GM12873 (cell line): ENCODE results near the gene ACADVL.

Source experiments
- CTCF ChIP-seq: IDR thresholded peaks from 2 replicates; pipeline ENCODE4 v1.5.1; 2012; ENCODE audit warnings: low read depth, mild to moderate bottlenecking, moderate library complexity, low read length, control low read depth; ENCODE audit not compliant: insufficient read depth; ENCODE audit errors: missing control alignments

The ACADVL gene

DNA sequence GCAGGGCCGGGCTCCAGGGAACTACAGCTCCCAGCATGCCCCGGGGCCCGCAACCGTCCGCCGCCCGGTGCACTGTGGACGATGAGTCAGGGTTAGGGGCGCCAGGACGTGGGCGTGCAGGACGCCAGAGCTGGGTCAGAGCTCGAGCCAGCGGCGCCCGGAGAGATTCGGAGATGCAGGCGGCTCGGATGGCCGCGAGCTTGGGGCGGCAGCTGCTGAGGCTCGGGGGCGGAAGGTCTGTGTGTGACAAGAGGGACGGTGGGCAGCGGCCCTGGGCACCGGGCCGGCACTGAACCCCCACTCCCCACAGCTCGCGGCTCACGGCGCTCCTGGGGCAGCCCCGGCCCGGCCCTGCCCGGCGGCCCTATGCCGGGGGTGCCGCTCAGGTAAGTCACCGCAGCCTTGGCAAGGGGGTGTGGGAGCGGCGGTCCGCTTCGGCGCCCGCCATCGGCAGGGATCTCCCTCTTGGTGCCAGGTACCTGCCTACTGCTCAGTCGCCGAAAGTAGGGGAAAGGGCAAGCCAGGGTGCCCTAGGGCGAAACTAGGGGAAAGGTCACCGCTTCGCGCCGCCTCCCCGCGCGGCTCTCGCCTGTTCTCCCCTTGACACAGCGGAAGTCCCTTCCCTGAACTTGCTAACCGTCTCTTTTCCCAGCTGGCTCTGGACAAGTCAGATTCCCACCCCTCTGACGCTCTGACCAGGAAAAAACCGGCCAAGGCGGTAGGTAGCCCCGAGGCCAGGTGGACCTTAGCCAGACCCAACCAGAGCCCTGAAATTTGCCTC lies at the start of gene ACADVL, which contains the start of gene DLG4:
ACADVL (plus strand) TSS at position 127 of the 781 bp plus-strand sequence; CDS start at position 174, 47 bp downstream.
DLG4 (minus strand) TSS at position 25 of the 781 bp plus-strand sequence.
- no peak for TF ChIP-seq CTCF

DNA sequence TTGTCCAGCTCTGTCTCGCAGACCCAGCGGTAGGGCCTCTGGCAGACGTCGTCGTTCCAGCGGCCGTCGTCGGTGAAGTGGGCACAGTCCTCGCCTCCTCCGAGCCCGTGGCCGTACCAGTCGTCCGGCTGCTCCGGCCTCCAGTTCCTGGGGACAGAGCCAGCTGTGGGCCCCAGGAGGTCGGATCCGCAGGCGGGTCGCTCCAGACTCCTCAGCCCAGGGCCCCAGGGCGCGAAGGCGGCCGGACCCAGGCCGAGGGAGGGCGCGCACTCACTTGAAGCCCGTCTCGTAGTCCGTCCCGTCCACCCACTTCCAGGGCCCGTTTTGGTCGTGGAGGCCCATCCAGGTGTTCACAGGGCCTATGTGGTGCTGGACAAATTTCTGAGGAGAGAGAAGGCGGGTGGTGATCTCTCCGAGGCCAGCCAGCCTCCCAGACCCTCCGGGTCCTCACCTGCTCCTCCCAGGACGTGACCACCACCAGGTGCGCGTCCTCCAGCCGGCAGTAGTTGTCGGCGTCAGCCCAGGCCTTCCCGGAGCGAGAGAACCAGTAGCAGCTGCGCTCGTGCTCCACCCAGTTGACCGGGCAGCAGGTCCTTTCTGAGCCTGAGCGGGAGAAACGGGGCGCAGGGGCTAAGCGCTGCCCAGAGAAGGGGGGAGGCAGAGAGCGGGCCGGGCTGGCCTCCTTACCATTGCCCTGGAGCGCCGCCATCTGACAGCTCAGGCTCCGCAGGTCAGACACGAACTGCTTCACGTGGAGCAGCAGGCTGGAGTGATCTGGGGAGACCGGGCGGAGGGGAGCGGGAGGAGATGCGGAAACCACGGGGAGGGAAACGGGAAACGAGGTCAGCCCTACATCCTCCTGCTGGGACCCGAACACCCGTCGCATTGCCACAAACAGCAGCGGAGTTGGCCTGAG lies 45.8 kb upstream of the ACADVL start:
- peak; percentile 16 for TF ChIP-seq CTCF

- TF ChIP-seq CTCF, result no peak
Measured at GRCh38 chr17:7174603-7175326, 45.0 kb upstream of the ACADVL start.

DNA sequence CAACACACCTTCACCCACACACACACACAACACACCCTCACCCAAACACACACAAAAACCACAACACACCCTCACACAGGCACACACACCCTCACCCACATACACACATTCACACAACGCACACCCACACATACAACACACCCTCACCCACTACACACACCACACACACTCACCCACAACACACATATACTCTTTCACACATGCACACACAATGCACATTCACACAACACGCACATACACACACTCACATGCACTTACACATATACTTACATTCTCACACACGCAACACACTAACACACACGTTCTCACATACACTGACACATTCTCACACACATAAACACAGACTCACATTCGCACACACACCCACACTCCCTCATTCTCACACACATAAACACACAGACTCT lies 44.4 kb upstream of the ACADVL start:
- TF ChIP-seq CTCF, result no peak

DNA sequence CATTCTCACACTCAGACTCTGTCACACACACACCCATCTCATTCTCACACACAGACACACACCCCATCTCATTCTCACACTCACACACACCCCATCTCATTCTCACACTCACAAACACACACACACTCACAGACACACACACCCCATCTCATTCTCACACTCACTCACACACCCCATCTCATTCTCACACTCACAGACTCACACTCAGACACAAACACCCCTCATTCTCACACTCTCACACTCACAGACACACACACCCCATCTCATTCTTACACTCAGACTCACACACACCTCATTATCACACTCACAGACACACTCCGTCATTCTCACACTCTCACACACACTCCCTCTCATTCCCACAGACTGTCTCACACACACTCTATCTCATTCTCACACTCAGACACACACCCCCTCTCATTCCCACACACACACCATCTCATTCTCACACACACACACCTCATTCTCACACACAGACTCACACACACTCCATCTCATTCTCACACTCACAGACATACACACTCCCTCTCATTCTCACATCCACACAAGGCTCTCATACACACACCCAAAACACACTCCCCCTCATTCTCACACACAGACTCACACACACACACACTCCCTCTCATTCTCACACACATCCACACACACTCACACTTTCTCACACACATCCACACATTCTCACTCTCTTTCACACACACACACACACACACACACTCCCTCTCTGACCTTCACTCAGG lies 43.5 kb upstream of the ACADVL start:
- TF ChIP-seq CTCF, result no peak

DNA sequence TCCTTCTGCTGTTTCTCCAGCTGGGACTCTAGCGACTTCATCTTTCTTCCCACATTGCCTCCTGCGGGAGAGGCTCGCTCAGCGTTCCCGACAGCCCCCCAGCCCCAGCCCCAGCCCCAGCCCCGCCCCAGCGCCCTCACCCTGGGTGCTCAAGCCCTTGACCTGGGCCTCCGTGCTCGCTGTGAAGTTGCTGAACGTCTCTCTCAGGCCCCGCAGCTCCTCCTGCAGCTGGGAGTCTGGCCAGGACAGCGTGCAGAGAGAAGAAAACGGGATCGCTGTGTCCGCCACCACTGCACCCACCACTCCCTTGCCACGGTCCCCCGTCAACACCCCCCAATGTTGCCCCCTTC lies 42.9 kb upstream of the ACADVL start:
- no peak for TF ChIP-seq CTCF
